HG03571 (cell line): Measurements from ENCODE around the gene GGCT.
"Not testable (repeated sequence)": the region's sequence is repeated elsewhere in the genome, so short reads cannot be mapped to it uniquely, and the experiment has no call there.

ENCODE experiments used
- ATAC-seq: cut with Tn5 transposase; IDR thresholded peaks from one replicate; pipeline ENCODE4 v1.9.1; 2021; ENCODE audit not compliant: unreplicated experiment

Gene GGCT, protein sequence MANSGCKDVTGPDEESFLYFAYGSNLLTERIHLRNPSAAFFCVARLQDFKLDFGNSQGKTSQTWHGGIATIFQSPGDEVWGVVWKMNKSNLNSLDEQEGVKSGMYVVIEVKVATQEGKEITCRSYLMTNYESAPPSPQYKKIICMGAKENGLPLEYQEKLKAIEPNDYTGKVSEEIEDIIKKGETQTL

DNA sequence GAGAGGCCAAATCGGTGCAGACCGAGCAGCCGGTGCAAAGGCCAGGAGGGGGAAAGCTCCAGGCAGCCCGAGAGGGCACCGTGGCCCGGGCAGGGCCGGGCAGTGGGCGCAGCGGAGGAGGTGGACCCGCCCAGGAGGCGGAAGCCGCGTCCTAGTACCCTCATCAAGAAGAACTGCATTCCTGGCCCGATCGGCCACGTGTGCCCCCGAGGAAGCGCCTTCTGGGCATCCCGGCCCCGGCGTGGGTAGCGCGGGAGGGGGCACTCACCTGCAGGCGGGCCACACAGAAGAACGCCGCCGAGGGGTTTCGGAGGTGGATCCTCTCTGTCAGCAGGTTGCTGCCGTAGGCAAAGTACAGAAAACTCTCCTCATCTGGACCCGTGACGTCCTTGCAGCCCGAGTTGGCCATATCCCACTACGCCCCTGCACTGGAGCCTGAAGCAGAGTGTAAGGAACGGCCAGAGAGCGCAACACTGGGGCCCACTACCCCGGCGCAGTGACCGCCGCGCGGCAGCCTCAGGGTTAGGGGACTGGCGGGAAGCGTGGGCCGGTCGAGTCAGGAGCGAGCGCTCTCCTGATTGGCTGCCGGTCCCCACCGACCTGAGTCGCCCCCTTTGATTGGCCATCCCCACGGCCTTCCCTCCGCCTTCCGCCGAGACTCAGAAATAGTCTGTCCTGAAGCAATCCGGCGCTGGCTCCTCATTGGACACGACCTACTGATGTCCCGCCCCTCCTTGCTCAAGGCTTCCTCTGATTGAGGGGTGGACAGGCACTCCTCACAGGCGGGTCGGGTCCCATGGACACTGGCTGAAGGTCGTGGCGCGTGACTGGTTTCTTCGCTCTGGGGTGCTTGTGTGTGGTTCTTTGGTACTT, at the start of gene GGCT:
Gene GGCT (minus strand): TSS at position 529 of the 873 bp plus-strand sequence. CDS start 120 bp downstream, at position 409.
- peak; percentile 99 for ATAC-seq

- ATAC-seq = no peak
These were observed 48.9 kb upstream of the GGCT start for GRCh38 chr7:30553546-30553945.

- ATAC-seq = no peak
These were observed 48.5 kb upstream of the GGCT start for GRCh38 chr7:30553141-30553540.

DNA sequence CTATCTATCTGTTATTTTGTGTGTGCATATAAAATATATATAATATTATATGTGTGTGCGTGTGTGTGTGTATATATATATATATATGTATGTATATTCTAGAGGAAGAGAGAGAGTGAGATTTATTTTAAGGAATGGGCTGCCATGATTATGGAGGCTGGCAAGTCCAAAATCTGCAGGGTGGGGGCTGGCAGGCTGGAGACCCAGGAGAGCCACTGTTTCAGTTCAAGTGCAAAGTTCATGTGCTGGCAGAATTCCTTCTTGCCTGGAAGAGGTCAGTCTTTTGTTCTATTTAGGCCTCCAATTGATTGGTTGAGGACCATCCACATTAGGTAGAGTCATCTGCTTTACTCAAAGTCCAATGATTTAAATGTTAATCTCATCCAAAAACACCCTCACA, 47.7 kb upstream of the GGCT start:
- no peak for ATAC-seq

DNA sequence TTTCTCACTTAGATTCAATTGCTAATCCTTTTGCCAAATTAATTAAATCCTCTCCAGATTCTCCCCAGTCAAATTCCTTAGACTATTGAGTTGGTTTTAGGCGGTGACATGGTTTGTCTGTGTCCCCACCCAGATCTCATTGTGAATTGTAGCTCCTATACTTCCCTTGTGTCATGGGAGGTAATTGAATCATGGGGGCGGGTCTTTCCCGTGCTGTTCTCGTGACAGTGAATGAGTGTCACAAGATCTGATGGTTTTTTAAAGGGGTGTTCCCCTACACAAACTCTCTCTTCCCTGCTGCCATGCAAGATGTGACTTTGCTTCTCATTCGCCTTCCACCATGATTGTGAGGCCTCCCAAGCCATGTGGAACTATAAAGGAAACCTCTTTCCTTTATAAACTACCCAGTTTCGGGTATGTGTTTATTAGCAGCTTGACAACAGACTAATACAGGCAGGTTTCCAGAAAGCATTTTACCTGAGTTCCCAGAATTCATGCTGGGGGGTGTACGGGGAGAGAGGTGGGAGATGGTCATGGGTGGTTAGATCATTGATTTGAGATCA, 45.4 kb upstream of the GGCT start:
- ATAC-seq = no peak

DNA sequence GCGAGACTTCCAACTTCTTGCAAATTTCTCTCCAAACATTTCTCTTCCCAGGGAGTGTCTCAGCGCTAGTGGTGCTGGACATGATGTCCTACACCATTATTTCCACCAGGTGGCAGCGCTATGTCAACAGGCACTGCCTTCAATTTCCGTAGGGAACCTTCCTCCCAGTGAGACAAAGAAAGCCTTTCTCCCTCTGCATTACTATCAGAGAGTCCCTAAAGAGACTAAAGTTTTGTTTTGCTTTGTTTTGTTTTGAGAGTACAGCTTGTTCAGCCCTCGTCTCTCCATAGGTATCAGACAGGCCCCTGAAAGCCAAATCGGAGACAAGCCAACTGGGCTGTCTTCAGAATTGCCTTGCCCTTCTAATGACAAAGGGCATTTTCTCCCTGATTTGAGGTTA, 44.2 kb upstream of the GGCT start:
- no peak for ATAC-seq

GRCh38 chr7:30546596-30546995, 42.0 kb upstream of the GGCT start:
- ATAC-seq = no peak

DNA sequence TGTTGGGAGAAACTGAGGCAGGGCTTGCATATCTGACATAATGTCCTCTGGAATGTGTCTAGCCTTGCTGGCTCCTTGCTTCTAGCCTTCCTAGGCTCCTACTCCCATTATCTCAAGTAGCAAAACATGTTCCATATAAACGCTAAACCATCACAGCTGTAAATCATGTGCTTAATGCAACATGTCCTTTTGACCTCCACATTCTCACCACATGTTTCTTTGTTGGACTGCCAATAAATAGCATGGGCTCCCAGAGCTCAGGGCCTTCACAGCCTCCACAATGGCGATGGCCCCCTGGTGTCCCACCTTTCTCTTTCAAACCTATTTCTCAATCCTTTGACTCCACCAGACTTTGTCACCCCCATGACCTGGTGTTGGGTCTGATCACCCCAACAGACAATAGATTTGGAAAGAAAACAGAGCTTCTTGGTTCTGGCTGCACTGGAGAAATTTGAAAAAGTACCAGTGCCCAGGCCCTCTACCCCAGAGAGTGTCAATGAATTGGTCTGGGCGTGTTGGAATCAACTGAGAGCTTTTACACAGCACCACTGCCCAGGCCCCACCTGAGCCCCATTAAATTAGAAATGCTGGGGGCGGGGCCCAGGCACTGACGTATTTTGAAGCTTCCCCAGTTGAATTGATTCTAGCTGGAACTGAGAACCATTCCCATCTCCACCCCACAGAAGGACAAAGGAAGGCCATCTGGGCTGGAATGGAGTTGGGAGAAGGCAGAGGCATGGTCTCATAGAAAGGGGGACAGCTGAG, 41.3 kb upstream of the GGCT start:
- no peak for ATAC-seq

GRCh38 chr7:30543813-30544525, 39.3 kb upstream of the GGCT start:
- ATAC-seq = no peak

DNA sequence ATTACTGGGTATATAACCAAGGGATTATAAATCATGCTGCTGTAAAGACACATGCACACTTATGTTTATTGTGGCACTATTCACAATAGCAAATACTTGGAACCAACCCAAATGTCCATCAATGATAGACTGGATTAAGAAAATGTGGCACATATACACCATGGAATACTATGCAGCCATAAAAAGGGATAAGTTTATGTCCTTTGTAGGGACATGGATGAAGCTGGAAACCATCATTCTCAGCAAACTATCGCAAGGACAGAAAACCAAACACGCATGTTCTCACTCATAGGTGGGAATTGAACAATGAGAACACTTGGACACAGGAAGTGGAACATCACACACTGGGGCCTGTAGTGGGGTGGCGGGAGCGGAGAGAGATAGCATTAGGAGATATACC, 38.5 kb upstream of the GGCT start:
- not testable (repeated sequence) for ATAC-seq

GRCh38 chr7:30533886-30534285, 29.3 kb upstream of the GGCT start:
- ATAC-seq = no peak

GRCh38 chr7:30531286-30531685, 26.7 kb upstream of the GGCT start:
- ATAC-seq = no peak

DNA sequence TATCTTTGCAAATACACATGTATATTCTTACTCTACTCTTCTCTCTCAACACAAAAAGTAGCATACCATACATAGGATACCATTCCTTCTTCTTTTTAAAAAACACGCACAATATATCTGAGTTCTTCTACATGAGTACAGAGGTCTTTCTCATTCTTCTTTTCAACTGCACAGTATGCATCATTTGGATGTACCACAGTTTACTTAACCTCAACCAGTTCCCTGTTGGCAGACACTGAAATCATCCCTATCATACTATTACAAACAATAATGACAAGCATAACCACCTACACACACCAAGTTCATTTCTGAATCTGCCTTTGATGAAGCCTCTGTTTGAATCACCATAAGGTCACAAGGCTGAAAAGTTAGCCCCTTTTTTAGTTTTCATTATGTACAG, 25.7 kb upstream of the GGCT start:
- ATAC-seq = no peak

DNA sequence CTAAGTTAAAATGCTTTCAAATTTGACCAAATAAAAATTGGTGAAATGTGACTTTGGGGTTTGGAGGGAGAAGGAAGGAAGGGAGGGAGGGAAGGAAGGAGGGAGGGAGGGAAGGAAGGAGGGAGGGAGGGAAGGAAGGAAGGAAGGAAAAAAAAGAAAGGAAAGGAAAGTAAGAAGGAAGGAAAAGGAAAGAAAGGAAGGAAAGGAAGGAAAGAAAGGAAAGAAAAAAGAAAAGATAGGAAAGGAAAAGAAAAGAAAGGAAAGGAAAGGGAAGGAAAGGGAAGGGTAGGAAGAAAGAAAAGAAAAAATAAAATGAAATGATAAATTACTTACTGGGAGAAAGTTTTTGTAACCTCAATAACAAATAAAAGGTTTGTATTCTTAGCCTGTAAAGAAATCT, 24.1 kb upstream of the GGCT start:
- no peak for ATAC-seq

DNA sequence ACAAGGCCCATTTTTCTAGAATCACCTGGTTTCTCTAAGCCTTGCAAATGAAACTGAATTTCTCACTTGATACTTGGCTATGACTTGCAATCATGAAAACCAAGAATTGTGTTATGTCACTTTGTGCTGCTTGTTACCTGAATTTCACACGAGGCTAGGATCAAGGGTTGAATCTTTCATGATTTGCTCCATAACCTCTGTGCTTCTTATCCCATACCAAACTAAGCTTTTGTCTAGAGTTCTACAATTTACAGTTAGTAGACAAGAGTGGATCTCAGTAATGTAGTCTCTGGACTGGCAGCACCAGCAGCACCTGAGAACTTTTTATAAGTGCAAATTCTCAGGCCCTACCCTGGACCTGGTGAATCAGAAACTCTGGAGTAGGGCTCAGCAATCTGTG, 22.7 kb upstream of the GGCT start:
- not testable (repeated sequence) for ATAC-seq

DNA sequence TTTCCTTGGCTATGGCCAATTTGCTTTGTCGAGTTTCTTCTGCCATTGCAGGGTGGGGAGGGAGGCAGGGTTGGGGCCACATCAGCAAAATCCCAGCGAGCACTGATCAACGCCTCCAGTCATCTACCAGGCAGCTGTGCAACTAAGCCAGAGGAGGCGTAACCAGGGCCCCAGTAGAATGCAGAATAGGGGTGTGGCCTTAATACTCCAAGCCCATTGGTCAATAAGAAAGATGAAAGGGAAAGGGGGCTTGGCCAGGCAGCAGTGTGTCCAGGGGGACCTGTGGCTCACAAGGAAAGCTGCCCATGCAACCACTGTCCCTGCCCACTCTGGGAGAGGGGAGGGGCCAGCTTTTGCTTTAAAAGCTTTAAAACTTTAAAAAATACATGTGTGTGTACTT, 21.5 kb upstream of the GGCT start:
- ATAC-seq = no peak

DNA sequence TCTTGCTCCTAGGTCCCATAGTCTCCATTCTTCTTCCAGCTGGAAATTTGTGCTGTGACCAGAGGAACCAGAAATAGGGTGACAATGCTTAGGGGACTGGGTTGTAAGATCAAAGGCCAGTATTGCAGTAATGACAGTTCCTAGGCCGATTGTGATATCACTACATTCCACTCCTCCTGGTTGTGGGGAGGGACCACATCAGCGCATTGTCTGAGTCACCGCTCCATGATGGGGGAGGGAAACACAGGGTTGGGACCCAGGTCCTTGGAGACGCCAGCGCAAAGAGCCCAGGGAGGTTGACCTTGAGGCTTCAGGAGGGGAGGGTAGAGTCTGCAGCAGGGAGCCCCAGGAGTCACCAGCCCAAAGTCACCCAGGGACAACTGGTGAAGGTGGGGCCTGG, 20.8 kb upstream of the GGCT start:
- ATAC-seq = no peak

DNA sequence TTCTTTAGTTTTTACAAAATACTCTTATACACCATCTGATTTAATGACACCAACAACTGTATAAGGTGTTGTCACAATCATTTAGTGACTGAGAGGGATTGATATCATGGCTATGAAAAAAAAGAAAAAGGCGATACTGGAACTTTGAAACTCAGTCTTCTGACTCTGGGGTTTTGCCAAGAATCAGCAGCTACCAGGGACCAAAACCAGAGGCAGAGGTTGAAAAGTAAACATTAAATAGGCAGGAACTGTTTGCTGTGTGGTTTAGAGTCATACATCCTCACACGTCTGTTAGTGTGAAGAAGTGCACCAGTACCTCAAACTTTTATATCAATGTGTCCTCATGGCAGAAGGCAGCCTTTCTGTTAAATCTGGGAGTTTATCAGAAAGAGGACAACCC, 19.9 kb upstream of the GGCT start:
- no peak for ATAC-seq

DNA sequence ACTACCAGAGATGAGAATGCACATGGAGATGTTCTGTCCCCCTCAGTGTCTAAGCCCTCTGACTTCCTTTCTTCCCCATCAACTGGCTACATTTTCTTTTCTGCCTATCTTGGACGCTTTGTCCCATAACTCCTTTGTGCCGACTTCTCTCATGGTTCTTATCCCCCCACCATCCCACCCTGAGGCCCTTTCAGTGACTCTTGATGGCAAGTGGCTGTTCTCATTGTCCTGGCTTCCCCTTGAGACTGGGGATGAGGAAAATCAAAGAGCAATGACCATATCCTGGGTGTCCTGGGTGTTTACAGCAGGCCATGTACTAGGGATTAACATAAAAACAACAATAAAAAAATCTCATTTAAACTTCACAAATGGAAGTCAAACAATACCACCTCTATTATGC, 18.8 kb upstream of the GGCT start:
- no peak for ATAC-seq

GRCh38 chr7:30522159-30522558, 17.5 kb upstream of the GGCT start:
- no peak for ATAC-seq

DNA sequence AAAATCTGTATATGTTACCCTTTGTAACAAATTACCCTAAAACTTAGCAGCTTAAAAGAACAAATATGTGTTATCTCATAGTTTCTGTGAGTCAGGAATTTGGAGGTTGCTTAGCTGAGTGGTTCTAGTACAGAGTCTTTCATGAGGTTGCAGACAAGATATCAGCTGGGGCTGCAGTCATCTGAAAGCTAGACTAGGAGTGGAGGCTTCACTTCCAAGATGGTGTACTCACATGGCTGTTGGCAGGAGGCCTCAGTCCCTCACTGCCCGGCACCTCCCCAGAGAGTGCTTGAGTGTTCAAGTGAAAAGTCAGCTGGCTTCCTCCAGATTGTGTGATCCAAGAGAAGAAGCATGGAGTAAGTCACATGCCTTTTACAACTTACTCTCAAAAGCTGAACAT, 16.9 kb upstream of the GGCT start:
- no peak for ATAC-seq
